GM21619 (cell line): ENCODE results near the gene SCG3.

Experiments
- ATAC-seq: cut with Tn5 transposase; IDR thresholded peaks from one replicate; pipeline ENCODE4 v1.9.1; 2021; ENCODE audit not compliant: unreplicated experiment

Gene SCG3

GRCh38 chr15:51677452-51677851 lies 3.9 kb upstream of the SCG3 start:
- no peak for ATAC-seq

- ATAC-seq: no peak
These were observed 3.2 kb upstream of the SCG3 start for GRCh38 chr15:51678096-51678495.

- no peak for ATAC-seq
These were observed 982 bp upstream of the SCG3 start for GRCh38 chr15:51680321-51680720.

- no peak for ATAC-seq
These were observed 6.3 kb downstream of the SCG3 start for GRCh38 chr15:51687565-51687964.

GRCh38 chr15:51688863-51689262 lies 7.6 kb downstream of the SCG3 start:
- no peak for ATAC-seq

- ATAC-seq: no peak
These were observed 10.9 kb downstream of the SCG3 start for GRCh38 chr15:51692154-51692553.

- no peak for ATAC-seq
These were observed 15.3 kb downstream of the SCG3 start for GRCh38 chr15:51696566-51696965.

GRCh38 chr15:51697163-51697562 lies 15.9 kb downstream of the SCG3 start:
- ATAC-seq: no peak

- no peak for ATAC-seq
These were observed 18.1 kb downstream of the SCG3 start for GRCh38 chr15:51699373-51699772.

- no peak for ATAC-seq
These were observed 21.4 kb downstream of the SCG3 start for GRCh38 chr15:51702710-51703109.

GRCh38 chr15:51706291-51706690 lies 25.0 kb downstream of the SCG3 start:
- no peak for ATAC-seq

GRCh38 chr15:51706926-51707608 lies 25.8 kb downstream of the SCG3 start:
- no peak for ATAC-seq

GRCh38 chr15:51708013-51708412 lies 26.7 kb downstream of the SCG3 start:
- ATAC-seq: no peak

- ATAC-seq: no peak
These were observed 27.7 kb downstream of the SCG3 start for GRCh38 chr15:51709031-51709430.

GRCh38 chr15:51714162-51714561 lies 32.9 kb downstream of the SCG3 start:
- ATAC-seq: no peak

GRCh38 chr15:51714911-51715310 lies 33.6 kb downstream of the SCG3 start:
- no peak for ATAC-seq

- no peak for ATAC-seq
These were observed 36.9 kb downstream of the SCG3 start for GRCh38 chr15:51718219-51718618.

- no peak for ATAC-seq
These were observed 37.4 kb downstream of the SCG3 start for GRCh38 chr15:51718746-51719145.

GRCh38 chr15:51720201-51720995 lies 39.1 kb downstream of the SCG3 start:
- ATAC-seq: no peak

GRCh38 chr15:51721199-51721960 lies 40.1 kb downstream of the SCG3 start:
- ATAC-seq: no peak

GRCh38 chr15:51724199-51724598 lies 42.9 kb downstream of the SCG3 start:
- no peak for ATAC-seq

- no peak for ATAC-seq
These were observed 43.4 kb downstream of the SCG3 start for GRCh38 chr15:51724673-51725072.
